GM12878 (cell line): ENCODE measurements around the gene SSR3. TPM values are rescaled to one million over a fixed set of nuclear protein-coding genes. Genes with fewer than 3 reads are reported as not detected.
A peak's percentile ranks its signal among the peaks of the same experiment; 100 is the strongest.

Experiments
- ATAC-seq: fragments of 200-7000 bp; cut with Tn5 transposase; 3 replicates; pipeline ENCODE4 v1.9.1; 2020; ENCODE audit warnings: mild to moderate bottlenecking, moderate library complexity
- BruUV-seq: library from RNA; stranded (reverse); fragments of 400-500 nt; replicated peaks from 2 replicates; lab custom pipeline; 2021; lab: Mats Ljungman, UMichigan
- CTCF ChIA-PET: fragments of 300-600 bp; sonication (Branson Sonifier 250); formaldehyde crosslinking; extraction: SDS; loops from one replicate; lab custom pipeline; 2021; ENCODE audit warnings: inconsistent platforms; lab: Yijun Ruan, JAX
- POLR2A ChIA-PET: fragments of 350-600 bp; formaldehyde crosslinking; extraction: SDS; loops from one replicate; lab custom pipeline; 2021; ENCODE audit warnings: inconsistent platforms; lab: Charles Lee
- RAD21 ChIA-PET: fragments of 300-600 bp; sonication (Branson Sonifier 250); formaldehyde crosslinking; loops from one replicate; lab custom pipeline; 2023; ENCODE audit warnings: antibody characterized with exemption; ENCODE audit not compliant: unreplicated experiment; lab: Charles Lee
- SMC1A ChIA-PET: fragments of 300-600 bp; sonication (Branson Sonifier 250); formaldehyde crosslinking; loops from one replicate; lab custom pipeline; 2023; ENCODE audit not compliant: unreplicated experiment, uncharacterized antibody; lab: Charles Lee
- DNase-seq: peaks from one replicate; pipeline ENCODE4 v3.0.0-alpha.2; 2011; ENCODE audit warnings: low read depth, low spot score
- FAIRE-seq: peaks from 3 replicates; lab custom pipeline; 2011; peaks lifted over from hg19 to GRCh38; lab: Jason Lieb, UNC
- H2AFZ ChIP-seq: 2 replicates; pipeline ENCODE4 v1.6.0; 2011; ENCODE audit warnings: low read depth, low read length, control low read depth; ENCODE audit not compliant: control insufficient read depth
- H3K27ac ChIP-seq: 2 replicates; pipeline ENCODE4 v1.5.1; 2011; ENCODE audit warnings: control low read depth; ENCODE audit not compliant: control insufficient read depth, insufficient read depth
- H3K27me3 ChIP-seq, 2 experiments: replicated peaks in 1 of 2; 2 replicates each; pipeline versions ENCODE4 v1.6.0 to v1.6.1; 2011; ENCODE audit warnings: low read length in 1 of 2; ENCODE audit not compliant: control insufficient read depth in 2 of 2, insufficient read depth in 2 of 2
- H3K36me3 ChIP-seq, 2 experiments: 2 replicates each; pipeline ENCODE4 v1.5.1; 2011; ENCODE audit warnings: low read length in 1 of 2; ENCODE audit not compliant: control insufficient read depth in 2 of 2, insufficient read depth in 2 of 2
- H3K4me1 ChIP-seq: 2 replicates; pipeline ENCODE4 v1.6.1; 2011; ENCODE audit warnings: mild to moderate bottlenecking, low read length, moderate library complexity, mixed read lengths; ENCODE audit not compliant: control insufficient read depth, insufficient read depth
- H3K4me2 ChIP-seq: 2 replicates; pipeline ENCODE4 v1.6.0; 2011; ENCODE audit warnings: control low read depth; ENCODE audit not compliant: control insufficient read depth, insufficient read depth
- H3K4me3 ChIP-seq: fragments of 200-600 bp; sonication (generic); 2 replicates; pipeline ENCODE4 v1.5.1; 2016
- H3K79me2 ChIP-seq: 2 replicates; pipeline ENCODE4 v1.6.0; 2011; ENCODE audit warnings: low read length; ENCODE audit not compliant: control insufficient read depth, insufficient read depth
- H3K9ac ChIP-seq: 2 replicates; pipeline ENCODE4 v1.8.0; 2011; ENCODE audit warnings: low read length, control low read depth, mixed read lengths; ENCODE audit not compliant: control insufficient read depth, insufficient read depth
- H3K9me3 ChIP-seq: replicated peaks from 3 replicates; pipeline ENCODE4 v1.5.1; 2011; ENCODE audit warnings: mild to moderate bottlenecking, low read length; ENCODE audit not compliant: control insufficient read depth, insufficient read depth
- H4K20me1 ChIP-seq: 2 replicates; pipeline ENCODE4 v1.6.0; 2011; ENCODE audit not compliant: control insufficient read depth, insufficient read depth
- ASH2L ChIP-seq: fragments of 300-600, 200-600 bp; sonication (generic); IDR thresholded peaks from 2 replicates; pipeline ENCODE4 v1.6.1; 2017; ENCODE audit warnings: low read depth, mild to moderate bottlenecking, borderline replicate concordance
- BCL3 ChIP-seq: IDR thresholded peaks from 2 replicates; pipeline ENCODE4 v1.6.1; 2011; ENCODE audit warnings: borderline replicate concordance, low read depth, mild to moderate bottlenecking, moderate library complexity, low read length; ENCODE audit not compliant: insufficient read depth, poor library complexity, severe bottlenecking
- EP300 ChIP-seq, 2 experiments: fragments of 150-350 bp in 1 of 2; IDR thresholded peaks; 2 replicates each; pipeline ENCODE4 v1.6.1; 2011 to 2012; ENCODE audit warnings: low read depth in 2 of 2, low read length in 2 of 2, borderline replicate concordance in 1 of 2, improper control_type of control experiment in 1 of 2, inconsistent platforms in 1 of 2; ENCODE audit not compliant: control insufficient read depth in 1 of 2
- ETV6 ChIP-seq, 2 experiments: fragments of 450-650 bp in 1 of 2; IDR thresholded peaks in 1 of 2; conservative IDR thresholded peaks in 1 of 2; 2 replicates each; pipeline ENCODE4 v1.6.1; 2014; ENCODE audit warnings: antibody characterized with exemption in 1 of 2, borderline replicate concordance in 1 of 2, low read depth in 1 of 2, mild to moderate bottlenecking in 1 of 2, moderate library complexity in 1 of 2
- EZH2 ChIP-seq: IDR thresholded peaks from 2 replicates; pipeline ENCODE4 v1.6.1; 2012; ENCODE audit warnings: low read depth, mild to moderate bottlenecking, control low read depth, inconsistent platforms, low read length, borderline replicate concordance; ENCODE audit not compliant: control insufficient read depth
- HDAC2 ChIP-seq: fragments of 200-600 bp; sonication (generic); IDR thresholded peaks from 2 replicates; pipeline ENCODE4 v1.6.1; 2017
- IKZF1 ChIP-seq: fragments of 450-650 bp; conservative IDR thresholded peaks from 2 replicates; pipeline ENCODE4 v1.6.1; 2017; ENCODE audit warnings: antibody characterized with exemption, mild to moderate bottlenecking
- IKZF2 ChIP-seq, 2 experiments: fragments of 450-650 bp; IDR thresholded peaks; 2 replicates each; pipeline ENCODE4 v1.6.1; 2017; ENCODE audit warnings: mild to moderate bottlenecking in 2 of 2, moderate library complexity in 2 of 2
- JUND ChIP-seq: IDR thresholded peaks from 2 replicates; pipeline ENCODE4 v1.6.1; 2012; ENCODE audit warnings: low read depth, mild to moderate bottlenecking, low read length, improper control_type of control experiment, moderate library complexity
- KLF5 ChIP-seq: fragments of 450-650 bp; IDR thresholded peaks from 2 replicates; pipeline ENCODE4 v1.6.1; 2014; ENCODE audit warnings: mild to moderate bottlenecking; ENCODE audit not compliant: partially characterized antibody
- MAX ChIP-seq: IDR thresholded peaks from 2 replicates; pipeline ENCODE4 v1.6.1; 2012; ENCODE audit warnings: low read depth, low read length, improper control_type of control experiment
- MLLT1 ChIP-seq: fragments of 450-650 bp; IDR thresholded peaks from 2 replicates; pipeline ENCODE4 v1.6.1; 2016; ENCODE audit warnings: mild to moderate bottlenecking
- RELB ChIP-seq: fragments of 450-650 bp; IDR thresholded peaks from 2 replicates; pipeline ENCODE4 v1.6.1; 2017; ENCODE audit warnings: low read depth, mild to moderate bottlenecking, moderate library complexity
- WGBS: methylation state at CpG from one replicate; pipeline ENCODE4 v1.1.6; 2016; ENCODE audit warnings: low lambda C conversion rate; ENCODE audit not compliant: insufficient replicate concordance, insufficient coverage; ENCODE audit errors: missing lambda C conversion rate; 5-methylcytosine and 5-hydroxymethylcytosine counted together
- in situ Hi-C: fragments of 300-500 bp; cut with MboI; formaldehyde crosslinking; loops from 9 replicates; pipeline ENCODE4 v1.14.3; 2018; ENCODE audit warnings: mixed read lengths
- intact Hi-C: fragments of 100-400 bp; cut with micrococcal nuclease; formaldehyde crosslinking; loops from one replicate; pipeline ENCODE4 v1.14.2; 2022; ENCODE audit not compliant: unreplicated experiment
- polyA plus RNA-seq, 11 experiments: library from polyadenylated mRNA; depleted of rRNA in 4 of 11; unstranded in 6 of 11; stranded (reverse) in 5 of 11; fragments of >200 nt; fragmentation: Nextera tagmentation in 4 of 11; fragmentation: Illumina TruSeq in 1 of 11; extraction: Ambion mirVana in 4 of 11; extraction: Trizol in 1 of 11; gene quantifications; 1 replicate in 1 of 11; 2 replicates in 10 of 11; pipeline versions ENCODE4 v1.2.1 to v1.2.3, GENCODE V29; 2011 to 2016; ENCODE audit warnings: inconsistent platforms in 2 of 11, missing spikeins in 2 of 11, low read depth in 1 of 11
- total RNA-seq, 4 experiments: library from RNA; depleted of rRNA in 3 of 4; stranded (reverse); fragments of >200 nt in 3 of 4; fragmentation: Illumina TruSeq in 1 of 4; extraction: Trizol in 1 of 4; gene quantifications; 2 replicates each; pipeline versions ENCODE4 v1.2.1 to v1.2.3, GENCODE V29; 2013 to 2021

Gene SSR3
- total and polyA plus RNA-seq, 10 of the 15 experiments (the other 5 are each of a cell fraction or from before 2014, with no cell fraction given), result 133 to 345 (median 191) TPM

GRCh38 chr3:156551746-156552145 is 3.2 kb downstream of the SSR3 start:
- H3K4me3 ChIP-seq, result peak overlapping the region; percentile 11; the same call in 1 of the 2 replicates
- no peaks in the 10 kb centered on the region for H3K27me3 ChIP-seq
- peaks cover 2% of the 10 kb centered on the region; the same call in 1 of the 2 replicates for H3K4me1 ChIP-seq
- 98% methylated on average over 4 of the region's 4 CpGs for WGBS
- H3K9ac ChIP-seq, result no peak overlapping the region
- no peak for ATAC-seq
- H3K9me3 ChIP-seq, result no peaks in the 10 kb centered on the region; the same call in 2 of the 3 replicates
- CTCF ChIA-PET, result interaction anchor here (0.7 to 1.8 kb wide), 2 partner anchors 11 to 127 kb away, joined by 3 to 8 read pairs; no protein-coding TSS in a partner anchor
- TF ChIP-seq ASH2L, result no peak
- no peak for TF ChIP-seq BCL3
- TF ChIP-seq EP300 (IDR thresholded peaks at IDR 0.05; ENCODE audit: borderline replicate concordance in 1 of 2, control insufficient read depth in 1 of 2, low read depth in 2 of 2, low read length in 2 of 2), result no peak
- TF ChIP-seq JUND, result no peak
- TF ChIP-seq IKZF2 (IDR thresholded peaks at IDR 0.05), result 0 out of 4 replicates have a peak, but pooled peaks of 1 of the 2 experiments have one; percentile 13
- TF ChIP-seq MLLT1, result peak; percentile 24; the same call in 1 of the 2 replicates
- TF ChIP-seq EZH2, result no peak
- TF ChIP-seq HDAC2, result no peak
- TF ChIP-seq ETV6 (conservative IDR thresholded peaks at IDR 0.05 in 1 of 2, IDR thresholded peaks at IDR 0.05 in 1 of 2; ENCODE audit: borderline replicate concordance in 1 of 2, low read depth in 1 of 2), result no peak
- TF ChIP-seq IKZF1, result 0 out of 2 replicates have a peak, but pooled peaks have one; percentile 12
- TF ChIP-seq RELB, result no peak
- TF ChIP-seq KLF5, result no peak
- no peak for TF ChIP-seq MAX
- H2AFZ ChIP-seq, result no peak overlapping the region
- no peak for DNase-seq
- POLR2A ChIA-PET, result interaction anchor here (0.7 to 3.7 kb wide), 3 partner anchors 12 to 537 kb away, joined by 3 to 15 read pairs (median 5); no protein-coding TSS in a partner anchor
- no peak overlapping the region for H3K27ac ChIP-seq
- H3K79me2 ChIP-seq, result peaks cover 76% of the 10 kb centered on the region
- intact Hi-C loops (loop anchor here (5.0 to 10.0 kb wide), 3 partner anchors 263 to 586 kb away; no protein-coding TSS in a partner anchor), in situ Hi-C loops (loop anchor here (10.0 kb wide), 1 partner anchor 263 kb away; no protein-coding TSS in a partner anchor)
- no peak for FAIRE-seq
- SMC1A ChIA-PET, result interaction anchor here (0.8 to 4.8 kb wide), 5 partner anchors 8 to 131 kb away, joined by 3 to 36 read pairs (median 3); no protein-coding TSS in a partner anchor
- RAD21 ChIA-PET, result interaction anchor here (0.5 to 3.2 kb wide), 5 partner anchors 117 to 603 kb away, joined by 3 to 22 read pairs (median 3); no protein-coding TSS in a partner anchor
- no peaks in the 10 kb centered on the region for H4K20me1 ChIP-seq
- peak overlapping the region; percentile 69 for H3K4me2 ChIP-seq
- BruUV-seq, result no TSS peak
- H3K36me3 ChIP-seq, result peaks cover 0 to 36% of the 10 kb centered on the region in 2 experiments; a peak in 3 of 4 replicates
